ENCODE results near the gene PPP2R2C. TPM values are rescaled to one million over a fixed set of nuclear protein-coding genes. Genes with fewer than 3 reads are reported as not detected.

The PPP2R2C gene
- total RNA-seq, 1 experiment from 2014 or later, result not detected

DNA sequence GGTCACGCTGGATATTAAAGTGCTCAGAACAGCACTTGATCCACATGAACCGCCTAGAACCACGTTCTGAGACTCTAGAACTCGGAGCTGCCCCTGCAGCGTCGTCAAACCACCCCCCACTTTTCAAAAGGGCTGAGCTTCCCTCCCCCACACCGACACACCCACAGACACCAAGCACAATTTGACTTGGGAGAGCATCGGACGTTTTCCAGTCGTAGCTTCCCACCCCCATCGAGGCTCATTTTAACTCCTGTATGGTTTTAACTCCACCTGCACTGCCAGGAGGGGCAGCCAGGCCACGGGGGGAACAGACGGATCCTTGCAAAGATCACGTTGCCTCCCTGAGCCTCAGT is 26.3 kb downstream of the PPP2R2C start:
- TF ChIP-seq, protein P1, sequence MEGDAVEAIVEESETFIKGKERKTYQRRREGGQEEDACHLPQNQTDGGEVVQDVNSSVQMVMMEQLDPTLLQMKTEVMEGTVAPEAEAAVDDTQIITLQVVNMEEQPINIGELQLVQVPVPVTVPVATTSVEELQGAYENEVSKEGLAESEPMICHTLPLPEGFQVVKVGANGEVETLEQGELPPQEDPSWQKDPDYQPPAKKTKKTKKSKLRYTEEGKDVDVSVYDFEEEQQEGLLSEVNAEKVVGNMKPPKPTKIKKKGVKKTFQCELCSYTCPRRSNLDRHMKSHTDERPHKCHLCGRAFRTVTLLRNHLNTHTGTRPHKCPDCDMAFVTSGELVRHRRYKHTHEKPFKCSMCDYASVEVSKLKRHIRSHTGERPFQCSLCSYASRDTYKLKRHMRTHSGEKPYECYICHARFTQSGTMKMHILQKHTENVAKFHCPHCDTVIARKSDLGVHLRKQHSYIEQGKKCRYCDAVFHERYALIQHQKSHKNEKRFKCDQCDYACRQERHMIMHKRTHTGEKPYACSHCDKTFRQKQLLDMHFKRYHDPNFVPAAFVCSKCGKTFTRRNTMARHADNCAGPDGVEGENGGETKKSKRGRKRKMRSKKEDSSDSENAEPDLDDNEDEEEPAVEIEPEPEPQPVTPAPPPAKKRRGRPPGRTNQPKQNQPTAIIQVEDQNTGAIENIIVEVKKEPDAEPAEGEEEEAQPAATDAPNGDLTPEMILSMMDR (IDR thresholded peaks at IDR 0.05; ENCODE audit: insufficient read depth in 1 of 2, low read depth in 1 of 2, low read length in 1 of 2, severe bottlenecking in 1 of 2, unreplicated experiment in 1 of 2), result no peak

DNA sequence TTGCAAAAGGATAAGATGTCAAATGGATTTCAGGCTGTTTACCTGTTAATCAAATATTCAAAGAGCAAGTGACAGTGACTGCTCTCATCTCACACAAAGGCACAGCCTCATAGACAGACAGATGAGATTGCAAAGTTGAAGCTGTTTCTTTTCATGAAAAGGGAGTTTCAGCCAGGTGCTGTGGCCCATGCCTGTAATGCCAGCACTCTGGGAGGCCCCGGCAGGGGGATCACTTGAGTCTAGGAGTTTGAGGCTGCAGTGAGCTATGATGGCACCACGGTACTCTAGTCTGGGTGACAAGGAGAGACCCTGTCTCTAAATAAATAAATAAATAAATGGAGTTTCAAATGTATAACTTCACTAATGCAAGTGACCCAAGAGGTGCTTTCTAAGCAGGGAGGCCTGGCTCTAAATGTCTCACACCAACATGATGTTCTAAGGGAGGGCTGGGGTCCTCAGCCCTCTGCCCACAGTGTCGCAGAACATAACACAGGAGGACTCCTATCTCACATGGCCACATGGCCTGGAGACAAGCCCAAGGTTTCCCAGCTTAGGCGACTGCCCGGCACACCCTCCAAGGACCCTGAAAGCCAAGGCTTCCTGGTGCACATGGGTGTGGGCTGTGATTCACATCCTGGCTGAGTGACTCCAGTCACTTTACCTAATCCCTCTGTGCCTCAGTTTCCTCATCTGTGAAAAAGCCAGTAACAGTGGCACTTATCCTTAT is 26.8 kb downstream of the PPP2R2C start:
- Mint-ChIP-seq H3K4me3 (ENCODE audit: unreplicated experiment) (no peak overlapping the region), H3K27me3 (ENCODE audit: insufficient read depth, unreplicated experiment) (peaks cover 17% of the 10 kb centered on the region), H3K36me3 (ENCODE audit: insufficient read depth, unreplicated experiment) (no peaks in the 10 kb centered on the region), H3K27ac (ENCODE audit: unreplicated experiment) (no peak overlapping the region), H3K9me3 (ENCODE audit: unreplicated experiment) (no peaks in the 10 kb centered on the region), H3K4me1 (ENCODE audit: low read depth, unreplicated experiment) (no peaks in the 10 kb centered on the region)
- intact Hi-C loops (cut with micrococcal nuclease; ENCODE audit: unreplicated experiment), result no loop called here
- Histone ChIP-seq H3K36me3 (ENCODE audit: control insufficient read depth, insufficient read depth, low read length) (no peaks in the 10 kb centered on the region), H3K9me3 (no peaks in the 10 kb centered on the region), H3K27me3 (replicated peaks; ENCODE audit: control insufficient read depth, insufficient read depth, low read length) (no peaks in the 10 kb centered on the region; the same call in 1 of the 2 replicates), H3K4me3 (ENCODE audit: low read depth, low read length) (no peak overlapping the region), H3K4me1 (no peaks in the 10 kb centered on the region)
- no TSS peak for BruUV-seq (replicated peaks)
- TF ChIP-seq, protein P1 (IDR thresholded peaks at IDR 0.05; ENCODE audit: insufficient read depth in 1 of 2, low read depth in 1 of 2, low read length in 1 of 2, severe bottlenecking in 1 of 2, unreplicated experiment in 1 of 2), result no peak
- DNase-seq, result no peak
- ChIA-PET CTCF (no interaction called here), POLR2A (no interaction called here)

More for the DNA sequence above, 26.3 kb downstream of the PPP2R2C start:
- CTCF ChIA-PET, result no interaction called here
- Histone ChIP-seq H3K36me3 (ENCODE audit: control insufficient read depth, insufficient read depth, low read length) (no peaks in the 10 kb centered on the region), H3K27me3 (replicated peaks; ENCODE audit: control insufficient read depth, insufficient read depth, low read length) (no peaks in the 10 kb centered on the region; the same call in 1 of the 2 replicates), H3K9me3 (no peaks in the 10 kb centered on the region), H3K4me3 (ENCODE audit: low read depth, low read length) (no peak overlapping the region), H3K4me1 (no peaks in the 10 kb centered on the region)
- H3K4me3 Mint-ChIP-seq (ENCODE audit: unreplicated experiment), result no peak overlapping the region
- H3K27me3 Mint-ChIP-seq (ENCODE audit: insufficient read depth, unreplicated experiment), result peaks cover 22% of the 10 kb centered on the region
- DNase-seq, result no peak
- intact Hi-C loops (cut with micrococcal nuclease; ENCODE audit: unreplicated experiment), result no loop called here
- POLR2A ChIA-PET, result no interaction called here
- no TSS peak for BruUV-seq (replicated peaks)
- H3K4me1 Mint-ChIP-seq (ENCODE audit: low read depth, unreplicated experiment), result no peaks in the 10 kb centered on the region
- no peaks in the 10 kb centered on the region for H3K36me3 Mint-ChIP-seq (ENCODE audit: insufficient read depth, unreplicated experiment)
- H3K9me3 Mint-ChIP-seq (ENCODE audit: unreplicated experiment), result no peaks in the 10 kb centered on the region
- H3K27ac Mint-ChIP-seq (ENCODE audit: unreplicated experiment), result no peak overlapping the region

DNA sequence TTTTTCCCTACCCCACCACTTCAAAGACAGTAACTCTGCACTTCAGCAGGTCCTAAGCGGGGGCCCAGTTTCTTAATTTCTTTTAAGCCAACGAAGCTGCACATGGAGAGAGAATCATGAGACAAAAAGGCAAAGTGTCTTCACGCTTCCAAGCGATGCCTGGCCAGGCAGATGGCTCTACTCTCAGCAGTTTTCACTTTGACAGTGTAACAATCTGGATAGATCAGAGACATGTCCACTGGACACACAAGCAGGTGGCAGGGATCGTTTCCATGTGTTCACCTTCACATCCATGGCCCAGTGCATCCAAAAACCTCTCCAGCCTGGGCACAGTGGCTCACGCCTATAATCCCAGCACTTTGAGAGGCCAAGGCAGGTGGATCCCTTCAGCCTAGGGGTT is 27.8 kb downstream of the PPP2R2C start:
- Mint-ChIP-seq H3K4me3 (ENCODE audit: unreplicated experiment) (no peak overlapping the region), H3K9me3 (ENCODE audit: unreplicated experiment) (no peaks in the 10 kb centered on the region), H3K27ac (ENCODE audit: unreplicated experiment) (no peak overlapping the region), H3K27me3 (ENCODE audit: insufficient read depth, unreplicated experiment) (peaks cover 18% of the 10 kb centered on the region), H3K36me3 (ENCODE audit: insufficient read depth, unreplicated experiment) (no peaks in the 10 kb centered on the region), H3K4me1 (ENCODE audit: low read depth, unreplicated experiment) (no peaks in the 10 kb centered on the region)
- H3K36me3 ChIP-seq (ENCODE audit: control insufficient read depth, insufficient read depth, low read length), result no peaks in the 10 kb centered on the region
- POLR2A ChIA-PET, result no interaction called here
- no peak overlapping the region for H3K4me3 ChIP-seq (ENCODE audit: low read depth, low read length)
- H3K4me1 ChIP-seq, result no peaks in the 10 kb centered on the region
- no peak for DNase-seq
- CTCF ChIA-PET, result no interaction called here
- no TSS peak for BruUV-seq (replicated peaks)
- no peaks in the 10 kb centered on the region for H3K27me3 ChIP-seq (replicated peaks; ENCODE audit: control insufficient read depth, insufficient read depth, low read length)
- TF ChIP-seq, protein P1 (IDR thresholded peaks at IDR 0.05; ENCODE audit: insufficient read depth in 1 of 2, low read depth in 1 of 2, low read length in 1 of 2, severe bottlenecking in 1 of 2, unreplicated experiment in 1 of 2), result no peak
- intact Hi-C loops (cut with micrococcal nuclease; ENCODE audit: unreplicated experiment), result no loop called here
- no peaks in the 10 kb centered on the region for H3K9me3 ChIP-seq
